GM21526 (cell line): ENCODE measurements around the gene GALNT9.
A peak's percentile ranks its signal among the peaks of the same experiment; 100 is the strongest.

Experiments used
- ATAC-seq: cut with Tn5 transposase; IDR thresholded peaks from one replicate; pipeline ENCODE4 v1.9.1; 2021; ENCODE audit warnings: moderate library complexity; ENCODE audit not compliant: unreplicated experiment, low FRiP score

Gene GALNT9

DNA sequence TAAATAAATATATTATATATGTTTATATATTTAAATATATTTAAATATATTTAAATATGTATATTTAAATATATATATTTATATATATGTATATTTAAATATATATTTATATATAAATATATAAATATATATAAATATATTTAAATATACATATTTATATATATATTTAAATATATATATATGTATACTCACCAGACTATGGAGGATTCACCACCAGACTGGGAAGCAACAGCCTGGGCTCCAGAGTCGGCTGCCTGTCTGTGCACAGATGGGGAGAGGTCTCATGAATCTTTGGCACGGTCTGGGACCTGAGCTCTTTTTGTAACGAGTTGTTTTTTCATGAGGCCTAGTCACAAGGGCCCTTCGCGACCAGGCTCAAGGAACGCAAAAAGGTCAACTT lies 163.8 kb downstream of the GALNT9 start:
- ATAC-seq, result no peak

DNA sequence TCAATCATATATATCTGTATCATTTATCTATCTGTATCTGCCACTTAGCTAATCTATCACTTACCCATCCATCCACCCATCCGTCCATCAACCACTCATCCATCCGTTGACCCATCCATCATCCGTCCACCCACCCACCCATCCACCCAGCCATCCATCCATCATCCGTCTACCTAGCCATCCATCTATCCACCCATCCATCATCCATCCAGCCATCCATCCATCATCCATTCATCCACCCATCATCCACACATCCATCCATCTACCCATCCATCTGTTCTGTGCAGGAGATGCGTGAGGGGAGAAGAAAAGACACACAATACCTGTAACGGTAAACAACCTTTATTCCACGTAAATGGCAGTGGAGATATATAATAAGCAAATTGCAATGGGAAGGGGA lies 165.0 kb downstream of the GALNT9 start:
- ATAC-seq, result no peak

GRCh38 chr12:132163911-132164288 lies 165.5 kb downstream of the GALNT9 start:
- ATAC-seq, result no peak

- ATAC-seq, result no peak
Measured at GRCh38 chr12:132163041-132163910, 166.1 kb downstream of the GALNT9 start.

DNA sequence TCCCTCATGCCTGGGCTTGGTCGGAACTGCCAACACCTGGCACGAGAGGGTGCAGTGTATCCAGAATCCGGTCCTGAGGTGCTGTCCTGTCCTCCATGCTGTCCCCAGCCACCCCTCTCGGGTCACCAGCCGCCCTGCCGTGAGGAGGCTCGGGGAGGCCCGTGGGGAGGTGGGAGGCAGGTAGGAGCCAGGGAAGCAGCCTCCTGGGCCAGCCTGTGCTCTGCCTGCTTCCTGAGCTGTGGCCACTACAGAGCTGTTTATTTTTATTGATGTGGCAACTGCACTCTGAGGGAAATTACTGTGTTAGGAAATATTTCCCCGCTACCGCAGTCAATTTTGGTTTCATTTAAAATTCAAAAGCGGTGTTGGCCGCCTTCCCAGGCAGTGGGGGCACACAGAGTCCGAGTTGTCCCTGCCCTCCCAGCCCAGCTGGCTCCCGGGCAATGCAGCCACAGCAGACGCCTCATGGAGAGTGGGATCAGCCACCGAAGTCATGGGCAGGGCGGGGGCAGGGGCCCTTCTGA lies 166.8 kb downstream of the GALNT9 start:
- ATAC-seq, result no peak

DNA sequence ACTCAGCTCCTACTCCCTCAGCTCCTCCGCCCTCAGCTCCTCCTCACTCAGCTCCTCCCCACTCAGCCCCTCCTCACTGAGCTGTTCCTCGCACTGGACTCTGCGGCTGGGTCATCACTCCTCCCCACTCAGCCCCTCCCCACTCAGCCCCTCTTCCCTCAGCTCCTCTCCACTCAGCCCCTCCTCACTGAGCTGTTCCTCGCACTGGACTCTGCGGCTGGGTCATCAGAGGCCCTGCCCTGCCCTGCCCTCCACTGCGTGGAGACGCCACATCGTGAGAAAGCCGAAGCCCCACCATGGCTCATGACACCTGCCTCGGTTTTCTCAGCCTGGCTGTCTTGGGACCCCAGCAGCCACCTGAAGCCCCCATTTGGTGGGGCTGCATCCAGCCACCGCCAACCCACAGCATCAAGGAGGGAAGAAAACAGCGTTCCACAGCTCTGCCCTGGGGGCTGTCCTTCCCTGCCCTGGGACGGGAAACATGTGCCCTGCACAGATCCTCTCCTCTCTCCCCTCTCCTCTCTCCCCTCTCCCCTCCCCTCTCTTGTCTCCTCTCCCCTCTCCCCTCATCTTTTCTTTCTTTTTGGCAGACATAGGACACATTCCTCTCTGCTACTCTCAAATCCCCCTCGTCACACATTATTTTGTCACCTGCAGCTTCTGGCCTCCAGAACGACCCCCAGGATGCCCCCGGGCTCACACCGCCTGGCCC lies 167.4 kb downstream of the GALNT9 start:
- no peak for ATAC-seq

- no peak for ATAC-seq
Measured at GRCh38 chr12:132161036-132161781, 168.2 kb downstream of the GALNT9 start.

GRCh38 chr12:132160601-132161035 lies 168.8 kb downstream of the GALNT9 start:
- no peak for ATAC-seq

DNA sequence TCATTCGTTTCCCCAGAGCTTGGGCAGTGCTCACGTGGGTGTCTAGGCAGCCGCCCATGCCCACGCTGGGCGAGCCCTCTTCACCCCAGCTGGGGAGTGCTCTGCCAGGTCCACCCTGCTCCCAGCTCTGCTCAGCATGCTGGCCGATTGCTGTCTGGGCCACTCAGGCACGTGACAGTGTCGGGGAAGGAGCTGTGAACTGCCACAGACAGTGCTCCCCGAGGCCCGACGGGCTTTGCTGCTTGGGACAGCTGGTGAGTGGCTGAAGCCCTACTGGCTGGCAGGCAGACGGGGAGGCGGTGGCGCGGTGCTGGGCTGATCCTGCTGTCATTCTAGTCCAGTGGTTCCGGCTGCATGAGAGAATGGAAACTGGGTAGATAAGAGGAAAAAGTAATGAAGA lies 169.4 kb downstream of the GALNT9 start:
- ATAC-seq, result no peak

- no peak for ATAC-seq
Measured at GRCh38 chr12:132159555-132160003, 169.8 kb downstream of the GALNT9 start.

DNA sequence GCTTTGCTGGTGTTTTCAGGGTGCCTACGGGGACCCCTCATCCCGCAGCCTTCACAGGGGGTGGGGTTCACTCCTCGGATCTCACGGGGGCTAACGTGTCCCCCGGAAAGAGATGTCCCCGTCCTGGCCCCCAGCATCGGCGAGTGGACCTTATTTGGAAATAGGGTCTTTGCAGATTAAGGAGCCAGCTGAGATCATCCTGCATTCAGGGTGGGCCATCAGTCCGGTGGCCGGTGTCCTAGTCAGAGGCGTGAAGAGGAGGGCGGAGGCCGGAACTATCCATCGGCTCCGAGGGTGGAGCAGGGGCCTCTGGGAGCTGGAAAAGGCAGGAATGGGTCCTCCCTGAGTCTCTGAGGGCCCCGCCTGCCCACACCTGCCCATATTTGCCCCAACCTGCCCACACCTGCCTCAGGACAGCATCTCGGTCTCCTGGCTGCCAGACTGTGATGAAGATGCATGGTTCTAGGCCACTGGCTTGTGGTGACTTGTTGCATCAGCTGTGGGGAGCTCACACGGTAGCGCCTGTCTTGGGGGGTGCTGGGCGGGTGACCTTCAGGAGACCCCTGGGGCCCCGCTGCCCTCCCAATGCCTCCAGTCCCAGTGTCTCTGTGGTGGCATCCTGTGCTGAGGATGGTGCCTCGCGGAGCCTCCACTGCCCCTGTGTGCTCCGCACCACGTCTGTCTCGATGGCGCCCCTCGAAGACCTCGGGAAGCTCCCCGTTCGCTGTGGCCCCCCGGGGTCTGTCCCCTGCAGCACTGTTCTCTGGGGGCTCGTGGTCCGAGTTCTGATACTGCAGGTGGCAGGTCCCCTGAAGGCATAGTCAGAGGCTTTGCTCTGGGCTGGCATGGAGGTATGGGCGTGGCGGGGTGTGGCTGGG lies 170.5 kb downstream of the GALNT9 start:
- ATAC-seq, result no peak

GRCh38 chr12:132157733-132158409 lies 171.5 kb downstream of the GALNT9 start:
- ATAC-seq, result no peak

DNA sequence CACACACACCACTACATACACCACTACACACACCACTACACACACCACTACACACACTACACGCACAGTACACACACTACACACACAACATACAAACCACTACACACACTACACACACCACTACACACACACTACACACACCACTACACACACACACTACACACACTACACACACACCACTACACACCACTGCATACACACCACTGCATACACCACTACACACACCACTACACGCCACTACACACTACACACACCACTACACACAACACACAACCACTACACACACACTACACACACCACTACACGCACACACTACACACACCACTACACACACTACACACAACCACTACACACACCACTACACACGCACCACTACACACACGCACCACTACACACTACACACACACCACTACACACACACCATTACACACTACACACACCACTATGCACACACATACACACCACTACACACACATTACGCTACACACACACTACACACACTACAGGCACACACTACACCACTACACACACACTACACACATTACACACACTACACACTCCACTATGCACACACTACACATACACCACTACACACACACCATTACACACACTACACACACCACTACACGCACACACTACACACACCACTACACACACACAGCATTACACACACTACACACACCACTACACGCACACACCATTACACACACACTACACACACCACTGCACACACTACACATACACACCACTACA lies 172.6 kb downstream of the GALNT9 start:
- ATAC-seq, result no peak

- ATAC-seq, result no peak
Measured at GRCh38 chr12:132155771-132156572, 173.4 kb downstream of the GALNT9 start.

DNA sequence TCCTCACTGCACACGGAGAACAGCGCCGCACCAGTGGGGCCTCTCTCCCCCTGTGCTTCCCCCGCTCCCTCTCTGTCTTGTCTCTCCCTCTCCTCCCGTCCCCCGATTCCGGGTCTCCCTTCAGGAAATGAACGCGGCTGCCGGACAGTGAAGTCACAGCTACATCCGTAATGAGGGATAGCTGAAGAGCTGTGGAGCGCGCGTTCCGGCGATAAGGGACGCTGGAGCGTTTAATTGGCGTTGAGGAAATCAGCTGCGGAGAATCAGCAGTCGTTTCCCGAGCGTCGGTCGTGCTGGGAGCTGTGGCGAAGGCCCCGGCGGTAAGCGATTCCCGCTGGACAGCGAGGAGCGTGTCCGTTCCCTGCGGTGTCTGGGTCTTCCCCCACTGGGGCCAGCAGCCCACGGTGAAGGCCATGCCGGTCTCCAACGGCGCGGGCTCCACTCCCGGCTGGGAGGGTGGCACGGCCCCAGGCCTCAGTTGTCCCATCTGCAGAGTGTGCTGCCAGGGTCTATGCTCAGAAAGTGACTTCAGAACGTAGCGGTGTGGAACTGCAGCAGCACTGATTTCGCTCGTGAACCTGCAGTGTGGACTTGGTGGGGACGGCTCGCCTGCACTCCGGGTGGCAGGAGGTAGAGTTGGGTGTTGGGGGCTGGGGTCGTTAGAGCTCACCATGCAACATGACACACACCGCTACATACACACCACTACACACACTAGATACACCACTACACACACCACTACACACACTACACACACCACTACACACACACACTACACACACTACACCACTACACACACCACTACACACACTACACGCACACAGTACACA lies 174.2 kb downstream of the GALNT9 start:
- no peak for ATAC-seq

DNA sequence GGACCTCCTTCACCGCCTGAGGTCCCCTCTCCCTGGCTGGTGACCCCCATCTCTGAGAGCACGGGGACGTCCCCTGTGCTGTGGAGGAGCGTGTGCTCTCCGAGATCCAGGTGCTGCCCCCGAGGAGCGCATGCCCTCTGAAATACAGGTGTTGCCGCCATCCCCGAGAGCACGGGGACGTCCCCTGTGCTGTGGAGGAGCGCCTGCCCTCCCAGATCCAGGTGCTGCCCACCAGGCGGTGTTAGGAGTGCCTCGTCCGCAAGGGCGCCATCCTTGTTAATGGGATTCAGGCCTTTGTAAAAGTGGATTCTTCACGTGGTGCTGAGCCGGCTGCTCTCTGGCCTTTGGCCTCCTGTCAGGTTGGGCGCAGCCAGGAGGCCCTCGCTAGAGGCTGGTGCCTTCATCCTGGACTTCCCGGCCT lies 175.0 kb downstream of the GALNT9 start:
- ATAC-seq, result peak; percentile 18
